ENCODE data around the gene STIMATE.

The STIMATE gene

DNA sequence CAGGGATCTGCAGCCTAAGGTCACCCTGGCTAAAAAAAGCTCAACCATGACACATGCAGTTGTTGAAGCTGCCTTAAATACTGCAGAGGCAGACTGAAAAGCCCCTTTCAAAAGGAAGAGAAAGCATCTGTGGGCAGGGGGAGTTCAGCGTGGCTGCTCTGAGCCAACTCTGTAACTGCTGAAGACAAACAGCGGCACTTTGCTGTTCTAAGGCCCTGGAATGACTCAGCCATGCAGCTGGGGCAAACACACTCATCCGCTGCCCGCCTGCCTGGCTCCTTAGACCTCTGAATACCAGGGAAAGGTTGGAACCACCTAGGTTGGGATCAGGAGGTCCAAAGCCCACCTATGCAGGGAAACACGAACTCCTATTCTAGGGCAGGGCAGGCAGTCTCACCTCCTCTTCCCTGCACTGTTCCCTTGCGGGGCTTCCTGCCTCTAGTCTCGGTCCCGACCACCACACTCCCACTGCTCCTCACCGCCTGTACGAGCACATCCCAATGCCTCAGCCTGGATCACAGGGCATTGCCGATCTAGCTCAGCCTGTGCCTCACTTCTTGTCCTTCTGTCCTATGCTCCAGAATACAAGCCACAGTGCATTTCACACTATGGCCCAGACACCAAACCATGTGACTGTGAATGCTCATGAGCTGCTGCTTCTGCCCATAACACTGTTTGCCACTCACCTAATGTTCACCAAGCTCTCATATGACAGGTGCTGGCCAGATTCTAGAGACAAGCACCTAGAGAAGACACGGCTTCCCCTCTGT lies 56.0 kb downstream of the STIMATE start:
- DNase-seq (ENCODE audit: low read depth in 2 of 2): no peak

DNA sequence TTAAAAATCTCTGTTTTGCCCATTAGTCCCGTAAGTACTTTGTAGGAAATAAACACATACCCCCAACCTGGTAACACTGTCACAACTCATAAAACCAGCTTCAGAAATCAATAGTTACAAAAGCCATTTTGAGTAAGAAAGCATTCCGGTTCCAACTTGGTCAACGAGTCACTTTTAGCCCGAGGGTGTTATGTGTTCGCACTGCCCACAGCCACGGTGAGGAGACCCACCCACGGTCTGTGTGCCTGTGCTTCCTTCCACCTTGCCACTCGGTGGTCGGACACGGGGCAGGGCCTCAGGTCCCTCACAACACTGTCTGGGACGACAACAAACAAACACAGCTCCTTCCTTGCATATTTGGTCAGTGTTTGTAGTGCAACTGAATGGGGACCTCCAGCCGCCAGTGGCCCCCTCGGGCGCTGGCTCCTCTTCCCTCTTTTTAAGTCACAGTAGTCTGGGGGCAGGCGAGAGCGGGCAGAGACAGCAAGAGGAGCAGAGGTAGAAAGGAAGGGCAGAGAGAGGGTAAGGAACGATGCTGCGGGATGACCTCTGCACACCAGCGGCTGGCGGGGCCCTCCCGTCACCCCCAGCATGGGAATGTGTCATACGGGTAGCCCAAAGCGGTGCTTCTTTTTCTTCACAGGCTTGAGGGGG lies 57.3 kb downstream of the STIMATE start:
- DNase-seq (ENCODE audit: low read depth in 2 of 2): no peak

DNA sequence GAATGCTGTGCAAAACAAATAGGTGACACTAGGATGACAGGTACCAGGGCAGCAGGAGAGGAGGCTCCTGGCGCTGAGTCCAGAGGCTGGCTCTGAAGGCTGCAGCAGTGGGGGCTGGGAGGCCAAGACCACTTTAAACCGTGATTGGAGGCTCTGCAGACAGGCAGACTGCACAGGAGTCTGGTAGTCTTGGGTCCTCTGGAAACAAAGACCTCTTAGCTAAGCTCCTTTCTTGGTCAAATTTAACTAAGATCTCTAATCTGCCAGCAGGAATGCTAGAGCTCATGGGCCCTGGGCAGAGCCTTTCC lies 58.1 kb downstream of the STIMATE start:
- no peak for DNase-seq (ENCODE audit: low read depth in 2 of 2)

DNA sequence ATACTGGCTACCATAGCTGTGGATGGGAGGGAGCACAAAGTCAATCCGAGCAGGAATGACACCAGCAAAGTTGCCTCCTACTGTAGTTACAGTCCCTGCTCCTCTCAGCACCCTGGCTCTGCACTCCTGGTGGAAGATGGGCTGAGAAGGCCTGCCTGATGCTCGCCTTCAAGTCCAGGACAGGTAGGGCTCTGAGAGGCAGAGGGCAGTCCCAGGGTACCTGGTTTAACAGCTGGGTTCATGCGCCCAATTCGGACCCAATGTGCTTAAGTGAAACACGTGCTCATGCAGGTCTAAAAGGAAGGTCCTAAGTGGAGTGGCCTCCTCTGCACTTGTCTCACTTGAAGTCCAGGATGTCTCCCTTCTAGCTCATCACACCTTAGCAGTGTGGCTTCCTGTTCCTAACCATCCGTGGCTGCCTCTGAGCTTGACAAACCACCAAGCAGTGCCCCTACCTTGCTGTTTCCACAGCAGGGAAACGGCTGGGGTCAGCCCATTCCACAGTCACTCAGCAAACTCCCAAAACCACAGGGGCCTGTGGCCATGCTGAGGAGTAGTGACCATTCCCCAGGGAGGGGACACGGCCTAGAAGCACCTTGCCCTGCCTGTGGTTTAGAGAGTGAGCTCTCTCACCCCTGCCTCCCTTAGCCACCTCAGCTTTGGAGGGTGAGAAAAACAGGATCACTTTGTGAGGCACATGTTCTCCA lies 58.6 kb downstream of the STIMATE start:
- no peak for DNase-seq (ENCODE audit: low read depth in 2 of 2)

DNA sequence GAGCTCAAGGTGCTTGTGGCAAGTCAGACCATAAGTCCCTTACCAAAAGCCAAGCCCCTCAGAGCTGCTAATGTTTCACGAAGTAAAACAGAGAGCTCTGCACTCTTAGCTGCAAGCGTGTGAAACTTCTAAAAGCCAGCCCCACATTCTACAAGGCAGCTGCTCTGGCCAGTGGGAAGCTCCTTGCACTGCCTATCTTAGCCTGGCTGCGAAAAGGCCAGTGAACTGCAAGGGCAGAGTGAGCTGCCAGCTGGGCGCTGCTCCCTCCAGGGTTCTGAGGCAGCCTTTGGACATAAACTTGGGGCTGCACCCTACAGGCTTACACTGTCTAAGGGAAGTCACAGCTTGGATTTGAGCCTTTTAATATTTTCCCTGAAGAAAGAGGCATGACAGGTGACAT lies 60.4 kb downstream of the STIMATE start:
- no peak for DNase-seq (ENCODE audit: low read depth in 2 of 2)

DNA sequence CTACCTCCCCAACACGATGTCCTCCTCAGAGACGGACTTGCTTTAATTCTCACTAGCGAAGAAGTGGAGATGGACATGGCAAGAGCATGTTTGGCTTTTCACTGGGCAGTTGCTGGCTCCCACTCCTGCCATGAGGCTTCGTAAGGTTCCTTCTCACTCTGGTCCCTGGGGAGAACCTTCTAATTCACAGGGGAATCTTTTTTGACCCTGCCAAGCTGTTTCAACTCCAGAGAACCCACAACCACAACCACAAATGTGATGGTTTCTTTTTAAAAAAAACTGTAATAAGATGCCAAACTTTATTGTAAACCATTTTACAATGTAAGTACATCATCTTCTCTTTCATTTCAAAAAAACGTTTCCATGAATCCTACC lies 60.9 kb downstream of the STIMATE start:
- no peak for DNase-seq (ENCODE audit: low read depth in 2 of 2)

DNA sequence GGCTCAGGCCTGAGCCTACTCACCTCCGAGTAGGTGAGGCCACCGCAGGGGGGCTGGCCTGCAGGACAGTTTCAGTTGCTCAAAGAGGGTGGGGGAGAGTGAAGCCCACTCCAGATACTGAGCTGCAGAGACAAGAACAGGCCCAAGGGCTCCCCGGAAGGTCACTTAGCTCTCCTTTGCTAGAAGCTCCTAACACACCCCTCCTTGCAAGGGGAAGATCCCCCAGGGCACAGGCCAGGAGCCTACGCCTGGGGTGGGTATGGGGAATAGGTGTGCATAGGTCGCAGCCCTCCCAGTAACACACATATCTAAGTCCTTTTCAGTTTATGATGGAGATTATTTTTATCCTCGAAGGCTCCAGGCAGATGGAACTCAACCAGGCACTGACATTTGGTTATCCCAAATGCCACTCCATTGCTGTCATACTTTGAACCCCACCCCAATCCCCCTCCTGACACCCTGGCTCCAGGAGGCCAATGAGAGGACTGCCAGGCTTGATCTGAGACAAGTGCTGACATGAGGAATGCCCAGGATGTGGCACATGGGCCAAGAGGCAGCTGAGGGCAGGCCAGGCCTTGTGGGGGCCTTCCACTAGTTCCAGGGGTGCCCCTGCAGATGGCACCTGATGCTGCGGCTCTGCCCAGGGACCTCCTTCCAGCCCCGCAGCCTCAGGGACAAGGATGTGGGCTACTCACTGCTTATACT lies 61.4 kb downstream of the STIMATE start:
- no peak for DNase-seq (ENCODE audit: low read depth in 2 of 2)

DNA sequence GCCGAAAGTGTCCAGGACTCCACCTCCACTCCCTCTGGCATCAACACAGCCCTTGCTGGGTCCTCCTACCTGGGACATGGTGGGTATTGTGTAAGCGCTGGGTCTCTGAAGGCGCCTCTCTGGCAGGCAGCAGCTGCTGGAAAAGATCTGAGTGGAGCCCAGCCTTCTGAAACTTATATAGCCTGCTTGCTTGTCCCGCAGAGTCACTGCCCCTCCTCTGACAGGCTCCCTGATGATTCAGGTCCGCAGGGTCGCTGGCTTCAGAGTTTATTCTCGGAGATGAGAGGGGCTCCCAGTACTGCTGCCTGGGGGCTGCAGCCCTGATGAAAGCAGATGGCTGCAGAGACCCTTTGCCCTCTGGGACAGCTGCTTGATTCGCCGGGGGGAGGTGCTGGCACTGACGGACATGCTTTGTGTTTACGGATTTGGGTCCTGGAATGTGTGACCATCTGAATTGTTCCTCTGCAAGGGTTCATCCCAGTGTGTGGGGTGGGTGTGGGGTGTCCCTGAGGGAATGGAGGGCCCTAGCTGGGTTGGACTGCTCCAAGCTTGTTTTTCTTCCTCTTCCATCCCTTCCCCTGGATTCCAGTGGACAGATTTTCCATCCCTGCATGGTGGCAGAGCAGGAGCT lies 62.4 kb downstream of the STIMATE start, which contains the start of gene MUSTN1:
Gene MUSTN1, minus strand, starts transcription at position 149 of the 631 bp plus-strand sequence. Its CDS starts 71 bp downstream, at position 78.
- no peak for DNase-seq (ENCODE audit: low read depth in 2 of 2)

DNA sequence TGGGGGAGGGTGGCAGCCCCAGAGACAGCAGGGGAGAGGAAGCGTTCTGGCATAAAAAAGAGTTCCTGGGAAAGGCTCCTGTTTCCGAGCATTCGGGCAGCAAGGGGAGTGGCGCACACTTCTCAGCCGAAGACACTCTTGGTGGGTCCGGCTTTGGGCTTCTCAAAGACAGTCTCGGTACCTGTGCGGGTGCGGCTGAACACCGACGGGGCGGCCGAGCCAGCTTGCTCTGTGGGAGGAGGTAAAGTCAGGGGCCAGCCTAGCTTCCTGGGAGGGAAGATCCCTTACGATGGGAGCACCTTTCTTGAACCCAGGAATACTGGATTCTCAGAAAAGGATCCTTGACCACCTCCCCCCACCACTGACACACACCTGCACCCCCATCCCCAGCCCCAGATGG lies 64.1 kb downstream of the STIMATE start:
- DNase-seq (ENCODE audit: low read depth in 2 of 2): no peak

DNA sequence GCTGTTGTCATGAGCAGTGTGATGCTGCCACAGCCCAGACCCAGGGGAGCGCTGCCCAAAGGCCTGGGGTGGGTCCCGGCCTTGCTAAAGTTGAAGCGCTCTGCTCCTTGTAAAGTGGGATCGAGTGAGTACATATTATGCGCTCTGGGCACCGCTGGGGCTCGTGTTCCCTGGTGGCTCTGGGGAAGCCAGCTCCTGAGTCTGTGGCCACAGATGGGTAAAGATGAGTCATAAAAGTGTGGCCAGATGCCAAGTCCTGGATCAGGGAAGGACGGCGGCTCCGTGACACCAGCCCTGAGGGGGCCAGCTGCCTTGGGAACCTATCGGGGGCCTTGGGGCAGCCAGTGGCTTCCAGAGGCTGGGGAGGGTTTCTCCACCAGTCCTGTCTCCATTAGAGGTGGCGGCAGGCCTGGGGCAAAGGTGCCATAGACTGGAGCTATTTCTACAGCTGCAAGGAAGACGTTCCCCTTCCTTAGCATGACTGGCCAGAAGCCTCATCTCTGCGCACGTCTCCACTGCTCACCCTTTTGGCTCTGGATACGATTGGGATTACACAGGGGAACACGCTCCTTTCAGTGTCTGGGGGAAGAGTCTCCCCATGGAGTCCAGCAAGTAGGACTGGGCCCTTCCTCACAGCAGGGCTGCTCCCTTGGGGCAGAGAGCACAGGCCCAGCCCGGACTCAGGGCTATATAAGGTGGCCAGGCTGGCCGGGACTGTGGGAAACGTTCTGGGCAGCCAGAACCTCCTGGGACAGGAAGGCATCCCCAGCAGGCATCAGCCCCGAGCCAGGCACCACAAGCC lies 65.6 kb downstream of the STIMATE start:
- DNase-seq (ENCODE audit: low read depth in 2 of 2): no peak

DNA sequence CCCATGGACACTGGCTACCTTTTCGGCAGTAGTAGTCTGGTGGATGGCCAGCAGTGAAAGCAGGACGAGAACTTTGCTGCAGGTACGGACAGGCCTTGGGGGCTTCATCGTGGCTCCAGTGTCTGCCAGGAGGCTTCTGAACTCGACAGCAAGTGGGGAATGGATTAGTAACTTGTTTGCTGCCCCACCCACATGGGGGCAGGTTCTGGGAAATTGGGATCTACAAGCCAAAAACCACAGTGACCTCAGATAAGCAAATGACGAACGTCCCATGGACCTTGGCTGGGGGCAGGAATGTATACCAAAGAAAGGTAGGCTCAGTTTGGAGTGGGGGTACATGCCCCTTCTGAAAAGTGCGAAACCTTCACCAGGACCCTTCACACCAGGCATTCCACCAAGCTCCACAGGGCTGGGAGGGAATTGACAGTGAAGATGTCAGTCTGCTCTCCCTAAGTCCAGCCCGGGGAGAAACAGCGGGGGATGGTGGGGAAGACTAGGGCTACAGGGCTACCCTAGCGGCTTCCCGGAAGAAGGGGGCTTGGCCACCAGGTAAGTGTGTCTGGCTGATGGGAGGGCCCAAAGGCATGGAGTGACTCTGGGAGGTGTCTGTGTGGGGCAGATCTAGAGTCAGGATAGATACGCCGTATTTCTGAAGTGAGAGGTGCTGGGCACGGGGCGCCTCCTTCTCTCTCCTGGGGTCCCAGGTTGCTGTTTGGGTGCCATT lies 66.7 kb downstream of the STIMATE start, which contains the start of gene ITIH4:
Gene ITIH4, minus strand, starts transcription at position 138 of the 724 bp plus-strand sequence. Its CDS starts 30 bp downstream, at position 108.
- no peak for DNase-seq (ENCODE audit: low read depth in 2 of 2)

DNA sequence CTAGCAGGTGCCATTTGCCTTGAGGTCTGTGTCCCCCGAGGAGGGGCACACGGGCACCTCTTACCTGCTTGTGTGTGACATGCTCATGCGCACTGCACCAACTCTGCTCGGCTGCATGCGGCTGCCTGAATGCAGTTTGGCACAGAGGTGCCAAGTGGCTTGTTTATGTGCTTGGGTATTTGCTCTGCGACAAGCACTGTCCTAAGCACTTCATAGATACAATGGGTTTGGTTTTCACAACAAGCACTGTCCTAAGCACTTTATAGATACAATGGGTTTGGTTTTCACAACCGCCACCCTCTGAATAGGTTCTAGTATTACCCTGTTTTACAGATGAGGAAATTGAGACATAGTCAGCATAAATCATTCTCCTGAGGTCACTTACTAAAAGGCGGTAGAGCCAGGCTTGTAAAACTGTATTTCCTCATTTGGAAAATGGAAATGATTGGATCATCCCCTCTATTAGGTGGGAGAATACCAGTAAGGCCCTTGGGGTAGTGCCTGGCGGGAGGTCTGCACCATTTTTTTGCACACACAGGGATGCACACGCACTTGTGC lies 67.4 kb downstream of the STIMATE start:
- no peak for DNase-seq (ENCODE audit: low read depth in 2 of 2)

DNA sequence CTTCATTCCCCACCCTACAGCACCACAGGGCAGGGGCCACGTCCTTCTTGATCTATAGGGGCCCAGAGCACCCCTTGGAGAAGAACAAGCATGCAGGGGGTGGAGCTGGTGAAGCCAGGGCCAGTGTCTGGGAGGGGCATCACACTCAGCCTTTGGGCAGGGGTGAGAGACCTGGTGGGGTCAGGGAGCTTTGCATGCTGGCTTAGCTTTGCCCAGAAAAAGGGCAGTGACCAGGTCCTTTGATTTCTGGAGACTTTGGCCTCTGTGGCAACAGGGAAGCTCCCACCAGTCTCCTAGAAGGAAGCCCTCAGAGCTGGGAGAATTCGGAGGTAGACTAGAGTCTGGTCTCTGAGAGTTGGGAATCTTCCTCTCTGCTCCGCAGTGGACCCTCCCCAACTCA lies 67.9 kb downstream of the STIMATE start:
- no peak for DNase-seq (ENCODE audit: low read depth in 2 of 2)

DNA sequence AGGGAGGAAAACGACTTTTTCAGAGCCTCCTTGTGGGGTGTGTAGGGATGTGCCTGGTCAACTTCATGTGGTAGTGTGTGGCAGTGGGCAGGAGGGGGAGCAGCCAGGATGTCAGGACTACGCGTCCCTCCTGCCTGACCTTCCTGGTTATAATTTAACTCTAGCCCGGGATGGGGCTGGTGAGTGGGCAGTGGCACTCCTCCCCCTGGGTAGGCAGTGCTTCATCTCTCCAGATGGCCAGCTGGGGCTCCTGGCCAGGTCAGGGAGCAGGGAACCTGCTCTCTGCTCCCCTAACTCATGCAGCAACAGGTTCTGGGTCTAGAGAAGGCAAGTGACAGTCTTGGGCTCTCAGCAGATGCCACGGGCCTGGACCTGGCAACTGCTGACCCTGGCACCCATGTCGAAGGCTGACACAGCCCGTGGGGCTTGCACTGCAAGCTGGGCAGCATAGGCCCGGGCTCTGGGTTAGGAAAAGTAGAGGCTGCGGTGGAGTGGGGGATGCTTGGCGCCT lies 69.4 kb downstream of the STIMATE start:
- no peak for DNase-seq (ENCODE audit: low read depth in 2 of 2)

DNA sequence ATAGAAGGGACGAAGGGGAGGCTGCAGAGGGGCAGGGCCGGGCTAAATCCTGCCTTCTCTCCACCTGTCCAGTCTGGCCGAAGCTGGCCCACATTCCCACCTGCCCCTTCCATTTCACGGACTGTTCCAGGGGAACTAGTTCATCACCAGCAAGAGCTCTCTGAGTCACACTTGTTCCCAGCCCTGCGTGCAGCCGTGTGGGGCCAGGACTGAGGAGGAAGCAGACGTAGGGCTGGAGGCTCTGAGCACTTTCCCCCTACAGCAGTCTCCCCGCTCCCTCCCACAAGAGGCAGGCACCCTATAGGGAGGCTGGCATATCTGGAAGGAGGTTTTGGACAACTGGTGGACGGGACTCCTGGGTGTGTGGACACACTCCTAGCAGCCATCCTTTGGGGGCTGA lies 69.9 kb downstream of the STIMATE start:
- no peak for DNase-seq (ENCODE audit: low read depth in 2 of 2)

DNA sequence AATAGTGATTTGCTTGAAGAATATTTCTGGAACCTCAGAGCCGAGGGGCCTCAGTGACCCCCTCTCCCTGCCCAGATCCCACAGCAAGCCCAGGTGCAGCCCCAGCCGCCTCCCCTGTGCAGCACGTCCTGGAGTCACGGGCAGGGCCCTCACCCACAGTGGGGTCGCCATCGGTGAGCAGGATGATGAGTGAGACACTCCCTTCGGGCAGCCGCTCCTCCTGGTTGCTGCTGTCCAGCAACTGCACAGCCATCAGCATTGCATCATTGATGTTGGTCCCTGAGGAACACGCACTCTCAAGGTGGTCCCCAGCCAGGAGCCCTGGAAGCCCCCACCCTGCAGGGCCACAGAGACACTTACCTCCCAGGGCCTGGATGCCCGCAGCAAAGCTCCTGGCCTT lies 73.3 kb downstream of the STIMATE start:
- DNase-seq (ENCODE audit: low read depth in 2 of 2): no peak

DNA sequence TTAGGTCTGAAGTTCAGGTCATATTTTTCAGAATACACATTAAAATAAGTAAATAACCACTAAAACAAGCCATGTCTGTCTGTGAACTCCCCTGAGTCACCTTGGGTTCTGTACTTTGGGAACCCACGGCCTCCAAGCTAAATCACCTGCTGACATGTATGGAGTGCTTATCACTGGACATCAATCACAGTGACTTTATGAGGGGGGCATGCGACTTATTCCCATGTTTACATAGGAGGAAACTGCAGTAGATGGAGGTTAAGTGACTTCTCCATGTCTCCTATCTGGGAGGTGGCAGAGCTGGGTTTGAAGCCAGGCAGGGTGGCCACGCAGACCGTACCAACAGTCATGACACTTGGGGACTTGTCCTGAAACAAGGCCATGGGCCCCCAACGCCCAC lies 75.0 kb downstream of the STIMATE start:
- no peak for DNase-seq (ENCODE audit: low read depth in 2 of 2)

DNA sequence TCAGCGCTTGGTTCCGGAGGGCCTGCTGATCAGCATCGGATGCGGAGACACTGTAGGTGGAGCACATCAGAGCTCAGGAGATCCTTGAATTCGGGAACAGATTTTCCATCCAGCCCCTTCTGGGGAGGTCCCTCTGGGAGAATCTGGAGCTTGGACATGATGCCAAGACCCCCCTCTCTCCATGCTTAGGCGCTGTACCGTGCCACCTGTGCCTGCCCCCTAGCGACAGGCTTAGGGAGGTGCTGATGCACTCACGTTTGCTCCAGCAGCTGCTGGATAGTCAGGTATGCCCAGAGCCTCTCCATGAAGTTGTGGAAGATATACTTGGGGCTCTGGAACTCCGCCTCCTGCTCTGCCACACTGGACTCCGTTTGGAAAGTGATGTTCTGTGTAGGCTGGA lies 76.6 kb downstream of the STIMATE start:
- DNase-seq (ENCODE audit: low read depth in 2 of 2): no peak

DNA sequence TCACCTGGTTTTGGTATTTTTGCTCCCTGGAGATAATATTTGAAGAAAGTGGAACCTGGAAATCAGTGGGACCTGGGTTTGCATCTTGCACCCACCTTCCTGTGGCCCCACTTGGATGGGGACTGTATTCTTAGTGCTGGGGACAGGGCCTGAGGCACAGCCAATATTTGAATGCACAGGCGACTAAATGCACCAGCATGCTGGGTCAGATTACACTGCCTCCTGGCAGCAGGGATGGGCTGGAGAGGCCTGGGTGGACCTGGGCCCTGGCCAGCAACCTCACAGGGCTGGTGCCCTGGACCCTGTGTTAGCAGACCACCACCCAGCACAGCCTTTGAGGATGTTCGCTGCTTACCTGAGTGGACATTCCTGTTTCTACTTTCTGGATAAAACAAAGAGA lies 77.4 kb downstream of the STIMATE start:
- DNase-seq (ENCODE audit: low read depth in 2 of 2): no peak

DNA sequence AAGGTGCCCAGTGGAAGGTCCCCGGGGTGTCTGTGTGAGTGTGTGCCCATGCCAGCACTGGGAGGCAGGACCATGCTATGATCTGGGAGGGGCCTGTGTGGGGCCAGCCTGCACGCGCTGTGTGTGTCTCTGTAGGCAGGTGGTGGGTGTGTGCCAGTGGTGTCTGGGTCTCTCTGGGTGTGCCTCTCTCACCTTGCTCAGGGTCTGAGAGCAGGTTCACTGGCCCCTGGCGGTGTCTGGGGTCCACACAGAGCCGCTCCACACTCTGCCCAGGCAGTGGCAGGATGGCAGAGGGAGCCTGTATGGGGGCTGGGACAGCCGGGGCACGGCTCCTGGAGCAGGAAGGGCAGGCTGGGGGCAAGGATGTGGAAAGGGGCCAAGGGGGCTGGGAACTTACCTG lies 79.5 kb downstream of the STIMATE start:
- DNase-seq (ENCODE audit: low read depth in 2 of 2): no peak
